ENCODE measurements around the gene CD40LG.

DNA sequence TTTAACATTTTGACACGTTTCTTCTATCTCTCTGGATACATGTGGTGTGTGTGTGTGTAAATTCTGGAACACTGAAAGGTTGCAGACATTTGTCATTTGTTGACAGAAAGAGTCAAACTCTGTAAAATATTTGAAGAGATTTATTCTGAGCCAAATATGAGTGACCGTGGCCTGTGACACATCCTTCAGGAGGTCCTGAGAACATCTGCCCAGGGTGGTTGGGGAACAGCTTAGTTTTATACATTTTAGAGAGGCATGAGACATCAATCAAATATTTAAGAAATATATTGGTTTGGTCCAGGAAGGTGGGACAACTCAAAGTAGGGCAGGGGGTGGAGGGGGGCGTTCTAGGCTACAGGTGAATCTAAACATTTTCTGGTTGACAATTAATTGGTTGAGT, 40.7 kb upstream of the CD40LG start:
- TF ChIP-seq CTCF (IDR thresholded peaks at IDR 0.05) (no peak), EZH2 (IDR thresholded peaks at IDR 0.05; ENCODE audit: borderline replicate concordance, insufficient read depth, low read depth, low read length, poor library complexity, severe bottlenecking) (no peak)
